HG02610 (cell line): ENCODE measurements around the gene AFAP1L2.

Source experiments
- ATAC-seq: cut with Tn5 transposase; IDR thresholded peaks from one replicate; pipeline ENCODE4 v1.9.1; 2021; ENCODE audit warnings: mild to moderate bottlenecking, moderate library complexity; ENCODE audit not compliant: unreplicated experiment

AFAP1L2 gene

GRCh38 chr10:114246679-114247305 is 157.5 kb downstream of the AFAP1L2 start:
- no peak for ATAC-seq

GRCh38 chr10:114245121-114245791 is 159.0 kb downstream of the AFAP1L2 start:
- no peak for ATAC-seq
